Trophoblast cell (in vitro differentiated cells and primary cell): Measurements from ENCODE around the gene BABAM2.

Source experiments
- DNase-seq, 2 donors: peaks; one replicate each; pipeline ENCODE4 v3.0.0-alpha.2; 2016
- H2AFZ ChIP-seq: 2 replicates; pipeline ENCODE4 v1.6.1; 2013; ENCODE audit warnings: low read length, moderate library complexity, mild to moderate bottlenecking; ENCODE audit not compliant: insufficient read depth, poor library complexity
- H2AK5ac ChIP-seq: 2 replicates; pipeline ENCODE4 v1.6.1; 2013; ENCODE audit warnings: mild to moderate bottlenecking, low read length
- H2BK120ac ChIP-seq: 2 replicates; pipeline ENCODE4 v1.6.1; 2013; ENCODE audit warnings: low read length, mild to moderate bottlenecking, moderate library complexity; ENCODE audit not compliant: insufficient read depth, poor library complexity
- H2BK12ac ChIP-seq: 2 replicates; pipeline ENCODE4 v1.6.1; 2013; ENCODE audit warnings: mild to moderate bottlenecking, low read length, moderate library complexity
- H2BK5ac ChIP-seq: 2 replicates; pipeline ENCODE4 v1.6.1; 2013; ENCODE audit warnings: low read length, low read depth, moderate library complexity, mild to moderate bottlenecking; ENCODE audit not compliant: poor library complexity
- H3K14ac ChIP-seq: 2 replicates; pipeline ENCODE4 v1.6.1; 2013; ENCODE audit warnings: mild to moderate bottlenecking, low read length
- H3K18ac ChIP-seq: 2 replicates; pipeline ENCODE4 v1.6.1; 2013; ENCODE audit warnings: mild to moderate bottlenecking, low read length
- H3K23ac ChIP-seq: 2 replicates; pipeline ENCODE4 v1.6.1; 2013; ENCODE audit warnings: low read length
- H3K27ac ChIP-seq: 2 replicates; pipeline ENCODE4 v1.5.1; 2013; ENCODE audit warnings: low read depth, mild to moderate bottlenecking, inconsistent platforms, low read length, moderate library complexity
- H3K27me3 ChIP-seq: 2 replicates; pipeline ENCODE4 v1.6.1; 2013; ENCODE audit warnings: inconsistent platforms, mild to moderate bottlenecking, low read length, moderate library complexity; ENCODE audit not compliant: insufficient read depth
- H3K36me3 ChIP-seq, 2 experiments: 1 replicate in 1 of 2; 2 replicates in 1 of 2; pipeline ENCODE4 v1.6.1; 2013; ENCODE audit warnings: low read length in 2 of 2, mild to moderate bottlenecking in 2 of 2, moderate library complexity in 1 of 2; ENCODE audit not compliant: insufficient read depth in 2 of 2, control insufficient read depth in 1 of 2
- H3K4ac ChIP-seq: 2 replicates; pipeline ENCODE4 v1.6.1; 2013; ENCODE audit warnings: low read depth, mild to moderate bottlenecking, low read length, moderate library complexity
- H3K4me1 ChIP-seq, 2 experiments: 1 replicate in 1 of 2; 2 replicates in 1 of 2; pipeline ENCODE4 v1.6.1; 2013; ENCODE audit warnings: low read length in 2 of 2, mild to moderate bottlenecking in 2 of 2, moderate library complexity in 1 of 2; ENCODE audit not compliant: insufficient read depth in 2 of 2, control insufficient read depth in 1 of 2
- H3K4me2 ChIP-seq: 2 replicates; pipeline ENCODE4 v1.6.1; 2013; ENCODE audit warnings: inconsistent platforms, mild to moderate bottlenecking, low read length, moderate library complexity
- H3K4me3 ChIP-seq: 2 replicates; pipeline ENCODE4 v1.5.1; 2013; ENCODE audit warnings: mild to moderate bottlenecking, low read depth, low read length, inconsistent platforms
- H3K79me1 ChIP-seq: one replicate; pipeline ENCODE4 v1.6.1; 2013; ENCODE audit warnings: low read length
- H3K79me2 ChIP-seq: 2 replicates; pipeline ENCODE4 v1.6.1; 2013; ENCODE audit warnings: low read length, mild to moderate bottlenecking; ENCODE audit not compliant: control insufficient read depth, insufficient read depth, poor library complexity
- H3K9ac ChIP-seq: 2 replicates; pipeline ENCODE4 v1.6.1; 2013; ENCODE audit warnings: mild to moderate bottlenecking, low read length
- H3K9me3 ChIP-seq: 2 replicates; pipeline ENCODE4 v1.6.1; 2013; ENCODE audit warnings: low read depth, mild to moderate bottlenecking, control low read depth, inconsistent platforms, low read length; ENCODE audit not compliant: insufficient read depth
- H4K12ac ChIP-seq: 2 replicates; pipeline ENCODE4 v1.6.1; 2013; ENCODE audit warnings: low read depth, mild to moderate bottlenecking, low read length, moderate library complexity
- H4K8ac ChIP-seq: 2 replicates; pipeline ENCODE4 v1.6.1; 2013; ENCODE audit warnings: low read depth, mild to moderate bottlenecking, low read length, moderate library complexity
- H4K91ac ChIP-seq: one replicate; pipeline ENCODE4 v1.6.1; 2013; ENCODE audit warnings: low read depth, mild to moderate bottlenecking, low read length, moderate library complexity
- WGBS: extraction: QIAGEN DNeasy Blood & Tissue Kit; methylation state at CpG from one replicate; pipeline ENCODE4 v1.1.7; 2013; ENCODE audit warnings: missing lambda C conversion rate; ENCODE audit not compliant: insufficient read length, insufficient coverage; ENCODE audit errors: extremely low coverage; 5-methylcytosine and 5-hydroxymethylcytosine counted together

The BABAM2 gene

GRCh38 chr2:28343184-28343942, 452.8 kb downstream of the BABAM2 start:
- no peak overlapping the region for H2AFZ ChIP-seq
- H3K27ac ChIP-seq: no peak overlapping the region
- no peaks in the 10 kb centered on the region for H3K9me3 ChIP-seq
- H3K4ac ChIP-seq: no peak overlapping the region
- WGBS: no CpG with 5 or more reads among the region's 5 CpGs
- no peak overlapping the region for H3K14ac ChIP-seq
- no peaks in the 10 kb centered on the region for H3K36me3 ChIP-seq
- no peaks in the 10 kb centered on the region for H3K27me3 ChIP-seq
- no peak overlapping the region for H3K4me3 ChIP-seq
- H3K4me2 ChIP-seq: no peak overlapping the region
- H4K8ac ChIP-seq: no peak overlapping the region
- H2BK120ac ChIP-seq: no peak overlapping the region
- no peak overlapping the region for H4K12ac ChIP-seq
- peaks cover 32 to 33% of the 10 kb centered on the region in 2 experiments for H3K4me1 ChIP-seq
- no peak overlapping the region for H3K18ac ChIP-seq
- H3K79me1 ChIP-seq: peaks cover 21% of the 10 kb centered on the region
- no peak for DNase-seq
- no peak overlapping the region for H2AK5ac ChIP-seq
- no peak overlapping the region for H3K9ac ChIP-seq
- H2BK5ac ChIP-seq: no peak overlapping the region
- no peak overlapping the region for H2BK12ac ChIP-seq
- H3K23ac ChIP-seq: no peak overlapping the region
- H4K91ac ChIP-seq: no peak overlapping the region
- no peaks in the 10 kb centered on the region for H3K79me2 ChIP-seq

- Histone ChIP-seq H3K4ac (no peak overlapping the region), H3K9me3 (no peaks in the 10 kb centered on the region), H3K79me2 (no peaks in the 10 kb centered on the region), H2BK5ac (no peak overlapping the region), H2AK5ac (peak overlapping the region; percentile 9), H4K8ac (peak overlapping the region; percentile 8), H3K4me3 (no peak overlapping the region), H2BK12ac (peak overlapping the region; percentile 21), H4K12ac (no peak overlapping the region), H3K14ac (no peak overlapping the region), H2BK120ac (no peak overlapping the region), H4K91ac (peak overlapping the region; percentile 37), H2AFZ (no peak overlapping the region), H3K36me3 (no peaks in the 10 kb centered on the region), H3K79me1 (peaks cover 14% of the 10 kb centered on the region), H3K4me2 (no peak overlapping the region), H3K23ac (no peak overlapping the region), H3K9ac (no peak overlapping the region), H3K18ac (no peak overlapping the region), H3K27me3 (no peaks in the 10 kb centered on the region), H3K27ac (no peak overlapping the region), H3K4me1 (peaks cover 25% of the 10 kb centered on the region in 2 experiments)
- DNase-seq: peak in 1 of 2 donors; percentile 25
- no CpG with 5 or more reads among the region's 20 CpGs for WGBS
Observed at GRCh38 chr2:28343971-28344715, 453.6 kb downstream of the BABAM2 start.

DNA sequence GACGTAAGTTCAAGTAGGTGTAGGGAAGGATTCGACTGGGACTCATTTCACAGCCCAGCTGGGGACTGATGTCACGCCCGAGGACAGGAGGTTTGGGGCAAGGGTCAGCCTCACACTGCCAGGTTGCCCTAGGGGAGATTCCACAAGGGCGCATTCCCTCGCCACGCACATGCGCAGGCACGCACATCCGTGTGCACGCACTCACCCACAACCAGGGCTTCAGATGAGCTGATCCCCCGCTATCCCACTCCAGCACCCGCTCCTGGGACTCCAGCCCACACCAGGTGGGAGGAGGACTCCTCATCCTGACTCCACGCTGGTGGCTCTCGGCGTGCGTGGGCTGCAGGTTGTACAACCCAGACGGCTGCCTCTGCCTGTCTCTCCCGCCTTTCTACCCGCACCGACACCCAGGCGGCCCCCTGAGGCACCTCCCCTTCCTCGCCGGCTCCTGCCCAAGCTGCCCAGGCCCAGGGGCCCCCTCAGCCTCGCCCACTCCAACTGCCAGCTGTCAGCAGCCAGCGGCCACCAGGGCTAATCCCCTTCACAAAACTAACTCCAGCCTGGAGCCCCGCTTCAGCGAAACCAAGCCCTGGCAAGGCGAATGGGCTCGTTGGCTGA, 454.3 kb downstream of the BABAM2 start:
- no CpG with 5 or more reads among the region's 30 CpGs for WGBS
- peak overlapping the region; percentile 37 for H4K91ac ChIP-seq
- H3K27me3 ChIP-seq: no peaks in the 10 kb centered on the region
- peaks cover 6% of the 10 kb centered on the region for H3K79me1 ChIP-seq
- H3K18ac ChIP-seq: no peak overlapping the region
- H3K4me1 ChIP-seq: peaks cover 18% of the 10 kb centered on the region in 2 experiments
- H3K79me2 ChIP-seq: no peaks in the 10 kb centered on the region
- H3K4ac ChIP-seq: no peak overlapping the region
- no peak overlapping the region for H3K27ac ChIP-seq
- H2BK5ac ChIP-seq: no peak overlapping the region
- H2AK5ac ChIP-seq: no peak overlapping the region
- no peak overlapping the region for H3K4me2 ChIP-seq
- H3K36me3 ChIP-seq: no peaks in the 10 kb centered on the region
- no peak overlapping the region for H3K9ac ChIP-seq
- no peak overlapping the region for H3K14ac ChIP-seq
- peak; percentile 92 to 93 for DNase-seq
- no peak overlapping the region for H2AFZ ChIP-seq
- no peak overlapping the region for H2BK120ac ChIP-seq
- no peak overlapping the region for H3K4me3 ChIP-seq
- no peak overlapping the region for H2BK12ac ChIP-seq
- no peak overlapping the region for H4K12ac ChIP-seq
- no peaks in the 10 kb centered on the region for H3K9me3 ChIP-seq
- no peak overlapping the region for H4K8ac ChIP-seq
- H3K23ac ChIP-seq: no peak overlapping the region

GRCh38 chr2:28345619-28346018, 455.1 kb downstream of the BABAM2 start:
- Histone ChIP-seq H2AFZ (no peak overlapping the region), H2BK120ac (no peak overlapping the region), H3K14ac (no peak overlapping the region), H4K8ac (no peak overlapping the region), H2AK5ac (no peak overlapping the region), H3K9ac (no peak overlapping the region), H3K27ac (no peak overlapping the region), H4K91ac (no peak overlapping the region), H4K12ac (no peak overlapping the region), H3K4me2 (no peak overlapping the region), H3K27me3 (no peaks in the 10 kb centered on the region), H3K79me2 (no peaks in the 10 kb centered on the region), H3K18ac (no peak overlapping the region), H2BK5ac (no peak overlapping the region), H2BK12ac (no peak overlapping the region), H3K4ac (no peak overlapping the region), H3K23ac (no peak overlapping the region), H3K4me1 (peaks cover 13 to 17% of the 10 kb centered on the region in 2 experiments), H3K9me3 (no peaks in the 10 kb centered on the region), H3K4me3 (no peak overlapping the region), H3K79me1 (peaks cover 3% of the 10 kb centered on the region), H3K36me3 (no peaks in the 10 kb centered on the region)
- peak in 1 of 2 donors; percentile 35 for DNase-seq
- whole genome bisulfite sequencing: no CpG with 5 or more reads among the region's 8 CpGs
